H54 (cell line): ENCODE data around the gene NTM.

Experiments
- DNase-seq: peaks from one replicate; pipeline ENCODE4 v3.0.0; 2011; ENCODE audit warnings: low spot score, mixed read lengths; ENCODE audit not compliant: insufficient read length
- FAIRE-seq: peaks from 3 replicates; lab custom pipeline; 2011; peaks lifted over from hg19 to GRCh38; lab: Jason Lieb, UNC
- POLR2A ChIP-seq: IDR thresholded peaks from 2 replicates; pipeline ENCODE4 v1.6.1; 2011; ENCODE audit warnings: low read depth, mild to moderate bottlenecking, low read length

The NTM gene

GRCh38 chr11:131579932-131580387 lies 209.5 kb downstream of the NTM start:
- TF ChIP-seq POLR2A = no peak
- FAIRE-seq (no peak), DNase-seq (peak; percentile 7)

DNA sequence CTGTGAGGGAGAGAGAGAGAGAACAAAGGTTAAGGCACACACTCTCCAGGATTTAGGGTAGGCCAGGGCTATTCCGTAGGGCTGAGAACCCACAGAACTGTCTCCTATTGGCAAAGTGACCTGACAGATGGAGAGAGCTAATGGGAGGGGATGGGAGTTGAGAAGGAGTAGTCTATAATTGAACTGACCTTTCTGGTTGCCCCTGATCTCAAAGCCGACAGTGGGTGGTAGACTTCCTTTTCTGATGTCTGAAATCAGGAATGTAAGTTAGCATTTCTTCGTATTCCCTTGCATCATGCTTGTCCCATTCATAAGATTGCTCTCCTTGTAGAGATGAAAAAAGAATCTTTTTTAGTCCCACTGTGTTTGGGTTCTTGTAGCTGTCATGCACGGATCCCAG lies 210.1 kb downstream of the NTM start:
- TF ChIP-seq POLR2A = no peak
- FAIRE-seq (no peak), DNase-seq (no peak)

GRCh38 chr11:131581046-131581445 lies 210.6 kb downstream of the NTM start:
- DNase-seq = no peak
- no peak for TF ChIP-seq POLR2A
- FAIRE-seq = no peak

DNA sequence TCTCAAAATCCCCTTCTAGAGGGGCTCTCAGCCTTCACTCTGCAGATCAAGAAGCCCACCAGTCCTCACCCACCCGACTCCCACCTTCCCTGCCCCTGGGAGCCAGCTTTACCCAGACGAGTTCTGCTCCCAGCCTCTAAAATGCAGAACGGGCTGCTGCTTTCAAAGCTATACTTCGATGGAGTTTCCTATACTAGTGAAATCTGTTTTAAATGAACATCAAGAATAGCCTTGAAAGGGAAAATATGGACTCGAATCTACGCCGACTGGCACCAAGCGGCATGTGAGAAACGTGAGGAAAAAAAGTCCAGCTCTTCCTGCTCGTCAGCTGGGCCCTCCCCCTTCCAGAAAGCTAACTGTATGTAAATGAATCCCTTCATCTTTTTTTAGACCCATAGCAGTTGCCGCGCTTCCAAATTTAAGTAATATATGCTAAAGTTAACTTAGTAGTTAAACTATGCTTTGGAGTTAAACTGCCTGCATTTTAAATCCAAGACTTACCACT lies 211.7 kb downstream of the NTM start:
- no peak for TF ChIP-seq POLR2A
- DNase-seq = no peak
- no peak for FAIRE-seq

- FAIRE-seq (no peak), DNase-seq (no peak)
- TF ChIP-seq POLR2A = no peak
Observed at GRCh38 chr11:131583421-131583820, 213.0 kb downstream of the NTM start.

GRCh38 chr11:131583938-131584337 lies 213.5 kb downstream of the NTM start:
- TF ChIP-seq POLR2A = no peak
- DNase-seq (no peak), FAIRE-seq (no peak)

DNA sequence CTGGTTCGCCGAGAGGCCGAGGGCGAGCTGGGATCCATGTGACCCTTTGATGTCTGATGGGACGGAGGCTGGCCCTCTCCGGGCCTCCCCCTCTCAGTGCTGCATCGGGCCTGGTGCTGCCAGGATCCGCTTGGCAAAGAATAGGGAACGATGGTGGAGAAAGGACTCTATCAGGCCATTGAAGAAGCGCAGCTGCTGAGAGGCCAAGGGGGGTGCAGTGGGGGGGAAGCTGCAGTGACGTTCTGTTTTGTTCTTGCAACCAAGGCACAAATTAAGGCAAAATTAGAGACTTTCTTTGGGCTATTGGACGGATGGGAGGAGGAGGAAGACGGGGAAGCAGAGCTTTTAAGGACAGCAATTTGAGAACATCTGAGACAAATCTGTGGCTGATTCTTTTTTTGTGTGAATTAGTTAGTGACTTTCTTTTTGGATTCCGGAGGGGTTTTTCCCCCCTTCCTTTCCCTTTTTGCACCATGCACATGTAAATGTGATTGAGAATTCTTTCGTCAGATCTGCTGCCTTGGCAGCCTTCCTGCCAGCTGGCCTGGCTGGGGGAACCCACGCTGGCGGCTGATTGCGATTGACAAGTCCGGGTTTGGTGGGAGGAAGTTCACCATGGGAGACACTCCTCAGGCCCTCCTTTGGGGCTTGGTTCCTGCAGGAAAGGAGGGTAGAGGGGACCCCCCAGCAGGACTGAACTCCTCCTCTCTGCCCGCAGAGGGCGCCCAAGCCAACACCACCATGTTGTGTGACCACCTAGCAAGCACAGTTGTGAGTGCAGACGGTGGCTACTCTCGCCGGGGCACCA lies 214.6 kb downstream of the NTM start:
- no peak for TF ChIP-seq POLR2A
- DNase-seq (no peak), FAIRE-seq (no peak)

GRCh38 chr11:131588057-131588456 lies 217.6 kb downstream of the NTM start:
- DNase-seq (no peak), FAIRE-seq (no peak)
- no peak for TF ChIP-seq POLR2A

- no peak for TF ChIP-seq POLR2A
- no peak for DNase-seq
- FAIRE-seq = no peak
Observed at GRCh38 chr11:131591051-131591461, 220.6 kb downstream of the NTM start.

DNA sequence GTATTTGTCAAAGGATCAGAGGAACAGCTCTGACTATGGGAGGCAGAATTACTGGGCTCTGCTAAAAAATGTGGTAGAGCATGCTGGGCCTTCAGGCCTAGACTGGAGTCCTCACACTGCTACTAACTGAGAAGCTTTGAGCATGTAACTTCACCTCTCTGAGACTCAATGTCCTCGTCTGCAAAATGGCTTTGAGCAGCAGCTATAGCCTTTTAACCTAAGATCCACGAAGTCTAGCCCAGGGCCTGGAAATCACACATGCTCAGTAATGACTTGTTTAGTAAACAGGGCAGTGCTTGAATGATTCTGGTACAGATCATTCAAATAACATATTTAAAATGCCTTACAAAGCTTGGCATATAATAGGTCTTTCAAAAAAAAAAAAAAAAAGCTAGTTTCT lies 221.7 kb downstream of the NTM start:
- TF ChIP-seq POLR2A = no peak
- FAIRE-seq = no peak
- DNase-seq = no peak

GRCh38 chr11:131592734-131593133 lies 222.3 kb downstream of the NTM start:
- DNase-seq = no peak
- no peak for FAIRE-seq
- no peak for TF ChIP-seq POLR2A

DNA sequence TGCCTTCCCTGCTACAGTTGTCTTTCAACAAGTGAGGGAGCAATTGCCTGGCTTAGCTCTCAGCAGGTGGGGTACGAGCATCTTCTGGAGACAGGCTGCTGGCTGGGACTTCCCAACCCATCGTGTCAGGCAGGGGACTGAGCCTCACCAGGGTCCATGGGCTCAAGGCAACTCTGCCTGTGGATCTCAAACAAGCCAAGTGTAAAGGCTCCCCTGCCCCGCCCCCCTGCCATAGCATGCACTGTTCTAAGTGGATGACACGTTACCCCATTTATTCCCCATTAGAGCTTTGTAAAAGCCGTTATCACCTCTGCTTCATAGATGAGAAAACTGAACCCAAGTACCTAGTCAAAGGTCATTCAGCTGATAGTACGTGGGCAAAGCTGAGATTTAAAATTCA lies 222.9 kb downstream of the NTM start:
- TF ChIP-seq POLR2A = no peak
- no peak for DNase-seq
- no peak for FAIRE-seq

- no peak for FAIRE-seq
- DNase-seq = no peak
- no peak for TF ChIP-seq POLR2A
Observed at GRCh38 chr11:131595797-131596196, 225.4 kb downstream of the NTM start.

- no peak for TF ChIP-seq POLR2A
- FAIRE-seq (no peak), DNase-seq (no peak)
Observed at GRCh38 chr11:131597890-131598289, 227.5 kb downstream of the NTM start.

DNA sequence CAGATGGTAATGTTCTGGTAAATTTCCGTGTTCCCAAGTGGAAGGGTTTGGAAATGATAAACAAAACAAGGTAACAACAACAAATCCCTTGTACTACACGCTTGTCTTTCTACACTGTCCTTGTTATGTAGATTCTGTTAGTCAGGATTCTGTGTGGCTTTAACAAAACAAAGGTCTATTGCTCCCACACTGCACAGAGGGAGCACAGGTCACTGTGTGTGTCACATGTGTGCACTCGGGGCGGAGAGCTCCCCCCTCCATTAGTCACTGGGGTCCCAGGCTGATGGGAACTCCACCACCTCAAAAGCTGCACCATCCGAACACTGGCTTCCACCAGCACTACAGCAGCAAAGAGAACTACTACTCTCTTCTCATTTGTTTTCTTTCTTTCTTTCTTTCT lies 227.9 kb downstream of the NTM start:
- no peak for DNase-seq
- FAIRE-seq = no peak
- TF ChIP-seq POLR2A = no peak
